Glutamatergic neuron (in vitro differentiated cells): Measurements from ENCODE around the gene NPHP4. TPM values are rescaled to one million over a fixed set of nuclear protein-coding genes. Genes with fewer than 3 reads are reported as not detected.

Experiments used
- DNase-seq: peaks from one replicate; pipeline ENCODE4 v3.0.0; 2022
- H3K27ac Mint-ChIP-seq: one replicate; pipeline ENCODE4 v1.8.0; 2020; ENCODE audit warnings: mild to moderate bottlenecking, mixed read lengths, inconsistent platforms; ENCODE audit not compliant: unreplicated experiment
- H3K27me3 Mint-ChIP-seq: one replicate; pipeline ENCODE4 v1.8.0; 2020; ENCODE audit warnings: mild to moderate bottlenecking, moderate library complexity, mixed read lengths, inconsistent platforms; ENCODE audit not compliant: unreplicated experiment
- H3K36me3 Mint-ChIP-seq: one replicate; pipeline ENCODE4 v1.8.0; 2020; ENCODE audit warnings: mild to moderate bottlenecking, mixed read lengths, inconsistent platforms; ENCODE audit not compliant: unreplicated experiment
- H3K4me1 Mint-ChIP-seq: one replicate; pipeline ENCODE4 v1.8.0; 2020; ENCODE audit warnings: mild to moderate bottlenecking, low read depth, mixed read lengths, inconsistent platforms; ENCODE audit not compliant: unreplicated experiment
- H3K4me3 Mint-ChIP-seq: one replicate; pipeline ENCODE4 v1.8.0; 2020; ENCODE audit warnings: mild to moderate bottlenecking, mixed read lengths, inconsistent platforms; ENCODE audit not compliant: unreplicated experiment
- H3K9me3 Mint-ChIP-seq: one replicate; pipeline ENCODE4 v1.8.0; 2020; ENCODE audit warnings: mild to moderate bottlenecking, moderate library complexity, mixed read lengths, inconsistent platforms; ENCODE audit not compliant: unreplicated experiment
- total RNA-seq: library from RNA; stranded (reverse); fragmentation: NEBNext Ultra II Directional; extraction: Animal tissue kit (Norgen Biotek cat#: 25700); gene quantifications from one replicate; pipeline ENCODE4 v1.2.1, GENCODE V29; 2021; ENCODE audit not compliant: unreplicated experiment
- TF ChIP-seq, protein P1 (sequence below): fragments of 200-600 bp; sonication (generic); IDR thresholded peaks from one replicate; pipeline ENCODE4 v1.5.0; 2021; ENCODE audit not compliant: partially characterized antibody, unreplicated experiment

Gene NPHP4
- total RNA-seq, 1 donor from 2014 or later, result 28.4 TPM

- Mint-ChIP-seq H3K36me3 (no peaks in the 10 kb centered on the region), H3K4me1 (peaks cover 9% of the 10 kb centered on the region), H3K4me3 (no peak overlapping the region), H3K9me3 (peaks cover 8% of the 10 kb centered on the region), H3K27me3 (peaks cover 13% of the 10 kb centered on the region), H3K27ac (no peak overlapping the region)
- TF ChIP-seq, protein P1, sequence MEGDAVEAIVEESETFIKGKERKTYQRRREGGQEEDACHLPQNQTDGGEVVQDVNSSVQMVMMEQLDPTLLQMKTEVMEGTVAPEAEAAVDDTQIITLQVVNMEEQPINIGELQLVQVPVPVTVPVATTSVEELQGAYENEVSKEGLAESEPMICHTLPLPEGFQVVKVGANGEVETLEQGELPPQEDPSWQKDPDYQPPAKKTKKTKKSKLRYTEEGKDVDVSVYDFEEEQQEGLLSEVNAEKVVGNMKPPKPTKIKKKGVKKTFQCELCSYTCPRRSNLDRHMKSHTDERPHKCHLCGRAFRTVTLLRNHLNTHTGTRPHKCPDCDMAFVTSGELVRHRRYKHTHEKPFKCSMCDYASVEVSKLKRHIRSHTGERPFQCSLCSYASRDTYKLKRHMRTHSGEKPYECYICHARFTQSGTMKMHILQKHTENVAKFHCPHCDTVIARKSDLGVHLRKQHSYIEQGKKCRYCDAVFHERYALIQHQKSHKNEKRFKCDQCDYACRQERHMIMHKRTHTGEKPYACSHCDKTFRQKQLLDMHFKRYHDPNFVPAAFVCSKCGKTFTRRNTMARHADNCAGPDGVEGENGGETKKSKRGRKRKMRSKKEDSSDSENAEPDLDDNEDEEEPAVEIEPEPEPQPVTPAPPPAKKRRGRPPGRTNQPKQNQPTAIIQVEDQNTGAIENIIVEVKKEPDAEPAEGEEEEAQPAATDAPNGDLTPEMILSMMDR, result no peak
- DNase-seq, result peak; percentile 8
Observed at GRCh38 chr1:5997316-5997715, 5.1 kb upstream of the NPHP4 start.

- H3K4me3 Mint-ChIP-seq, result no peak overlapping the region
- peak; percentile 12 for DNase-seq
- peaks cover 8% of the 10 kb centered on the region for H3K9me3 Mint-ChIP-seq
- peaks cover 9% of the 10 kb centered on the region for H3K4me1 Mint-ChIP-seq
- H3K27ac Mint-ChIP-seq, result no peak overlapping the region
- no peaks in the 10 kb centered on the region for H3K36me3 Mint-ChIP-seq
- TF ChIP-seq, protein P1, result no peak
- peaks cover 13% of the 10 kb centered on the region for H3K27me3 Mint-ChIP-seq
Observed at GRCh38 chr1:5996641-5997270, 4.5 kb upstream of the NPHP4 start.

DNA sequence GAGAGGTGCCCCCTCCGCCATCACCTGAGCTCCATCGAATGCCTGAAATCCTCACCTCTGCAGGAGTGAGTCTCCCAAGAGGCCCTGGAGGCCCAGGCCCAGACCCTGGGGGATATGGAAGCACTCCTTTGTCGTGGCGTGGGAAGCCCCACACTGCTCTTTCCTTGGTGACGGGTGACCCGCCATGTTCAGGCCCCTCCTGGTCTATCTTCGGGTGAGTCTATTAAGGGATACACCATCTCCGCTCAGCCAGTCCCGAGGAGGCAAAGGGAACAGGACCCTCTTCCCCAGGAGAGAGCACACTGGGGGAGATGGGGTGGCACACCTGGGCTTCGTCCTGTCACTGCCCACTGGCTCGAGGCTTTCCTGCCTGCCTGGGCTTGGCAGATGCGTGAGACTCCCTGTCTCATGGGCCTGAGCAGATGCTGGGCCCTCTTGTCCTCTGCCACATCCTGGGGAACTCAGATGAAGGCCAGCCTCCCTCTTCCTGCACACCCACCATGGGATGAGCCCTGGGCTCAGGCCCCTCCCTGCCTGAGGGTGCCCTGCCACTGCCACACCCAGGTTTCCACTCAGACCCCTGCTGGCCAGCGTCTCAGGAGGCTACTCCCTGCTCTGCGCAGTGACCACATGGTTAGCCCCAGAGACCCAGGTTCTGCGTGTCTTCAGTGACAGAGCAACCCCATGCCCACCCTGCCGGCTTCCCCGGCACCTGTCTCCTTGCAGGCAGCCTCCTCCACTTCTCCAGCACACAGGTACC is 3.8 kb upstream of the NPHP4 start:
- Mint-ChIP-seq H3K27me3 (peaks cover 15% of the 10 kb centered on the region), H3K4me1 (peaks cover 9% of the 10 kb centered on the region), H3K9me3 (peaks cover 8% of the 10 kb centered on the region), H3K4me3 (no peak overlapping the region), H3K36me3 (no peaks in the 10 kb centered on the region), H3K27ac (no peak overlapping the region)
- peak; percentile 8 for DNase-seq
- TF ChIP-seq, protein P1, result no peak

DNA sequence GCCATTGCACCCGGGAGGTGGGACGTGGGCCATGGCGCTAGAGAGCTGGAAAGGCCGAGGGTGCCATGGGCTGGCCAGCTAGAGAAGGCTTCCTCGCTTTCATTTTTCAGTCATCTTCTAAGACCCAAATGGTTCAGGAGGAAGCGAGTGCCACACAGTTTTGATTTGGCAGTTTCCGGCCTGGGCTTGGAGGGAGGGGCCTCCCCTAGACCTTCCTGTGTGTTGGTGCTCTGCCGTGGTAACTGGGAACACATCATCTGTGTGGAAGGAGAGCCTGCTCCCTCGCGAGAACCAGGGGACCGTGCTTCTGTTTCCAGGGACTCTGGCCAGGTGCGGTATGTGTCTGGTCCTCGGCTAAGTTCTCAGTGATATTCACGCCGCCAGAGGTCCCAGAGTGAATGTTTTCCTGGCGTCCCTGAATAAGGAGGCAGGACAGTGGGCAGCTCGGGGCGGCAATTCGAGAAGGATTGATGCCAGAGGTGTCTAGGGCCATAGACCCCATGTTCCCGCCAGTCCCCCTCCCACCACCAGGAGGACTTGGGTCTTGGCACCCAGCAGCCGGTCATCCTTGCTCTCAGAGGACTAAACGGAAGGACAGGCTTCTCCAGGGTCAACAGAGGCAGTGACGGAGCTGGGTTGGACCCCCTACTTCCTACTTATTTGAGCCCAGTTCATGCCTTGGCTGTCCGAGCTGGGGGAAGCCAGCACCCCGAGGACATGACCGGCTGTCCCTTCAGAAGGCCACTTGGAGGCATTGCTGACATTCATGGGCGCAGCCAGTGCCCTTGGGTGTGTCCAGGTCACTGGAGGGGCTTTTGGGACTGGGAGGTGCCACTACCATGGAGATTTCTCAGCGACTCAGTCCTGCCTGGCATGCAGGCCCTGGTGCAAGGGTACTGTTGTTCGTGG is 2.7 kb upstream of the NPHP4 start:
- TF ChIP-seq, protein P1, result peak; percentile 30
- Mint-ChIP-seq H3K27me3 (peaks cover 13% of the 10 kb centered on the region), H3K9me3 (peaks cover 8% of the 10 kb centered on the region), H3K4me3 (peak overlapping the region; percentile 57), H3K36me3 (no peaks in the 10 kb centered on the region), H3K27ac (no peak overlapping the region), H3K4me1 (peaks cover 7% of the 10 kb centered on the region)
- DNase-seq, result peak; percentile 10
